Type B pancreatic cell (in vitro differentiated cells): ENCODE data around the gene ORAI3. TPM values are rescaled to one million over a fixed set of nuclear protein-coding genes. Genes with fewer than 3 reads are reported as not detected.

Experiments
- DNase-seq: peaks from one replicate; pipeline ENCODE4 v3.0.0; 2021; ENCODE audit warnings: mixed read lengths; ENCODE audit not compliant: unreplicated experiment; ENCODE audit errors: extremely low spot score
- H3K27ac Mint-ChIP-seq: 2 replicates; pipeline ENCODE4 v1.8.0; 2021; ENCODE audit warnings: mild to moderate bottlenecking, mixed read lengths
- H3K27me3 Mint-ChIP-seq: 2 replicates; pipeline ENCODE4 v1.8.0; 2021; ENCODE audit warnings: mixed read lengths
- H3K36me3 Mint-ChIP-seq: 2 replicates; pipeline ENCODE4 v1.8.0; 2021; ENCODE audit warnings: mixed read lengths
- H3K4me1 Mint-ChIP-seq: one replicate; pipeline ENCODE4 v1.8.0; 2021; ENCODE audit warnings: mixed read lengths; ENCODE audit not compliant: unreplicated experiment
- H3K4me3 Mint-ChIP-seq: 2 replicates; pipeline ENCODE4 v1.8.0; 2021; ENCODE audit warnings: mild to moderate bottlenecking, mixed read lengths
- H3K9me3 Mint-ChIP-seq: 2 replicates; pipeline ENCODE4 v1.8.0; 2021; ENCODE audit warnings: mixed read lengths
- CTCF ChIP-seq: fragments of 200-600 bp; sonication (generic); conservative IDR thresholded peaks from 2 replicates; pipeline ENCODE4 v1.5.0; 2021; ENCODE audit warnings: antibody characterized with exemption, mild to moderate bottlenecking
- total RNA-seq: library from RNA; stranded (reverse); gene quantifications from 2 replicates; pipeline ENCODE4 v1.2.1, GENCODE V29; 2021; ENCODE audit warnings: low replicate concordance

ORAI3 gene
- total RNA-seq, 1 donor from 2014 or later = 18.7 TPM

- peaks cover 20% of the 10 kb centered on the region for H3K4me1 Mint-ChIP-seq
- H3K27me3 Mint-ChIP-seq = no peaks in the 10 kb centered on the region
- peak overlapping the region; percentile 82 for H3K27ac Mint-ChIP-seq
- H3K4me3 Mint-ChIP-seq = peak overlapping the region; percentile 86
- no peak for DNase-seq
- H3K9me3 Mint-ChIP-seq = no peaks in the 10 kb centered on the region
- H3K36me3 Mint-ChIP-seq = no peaks in the 10 kb centered on the region
- no peak for TF ChIP-seq CTCF
Observed at GRCh38 chr16:30924913-30925631, 23.8 kb upstream of the ORAI3 start.

GRCh38 chr16:30925632-30925987, 23.3 kb upstream of the ORAI3 start:
- no peak for DNase-seq
- no peaks in the 10 kb centered on the region for H3K9me3 Mint-ChIP-seq
- peaks cover 2% of the 10 kb centered on the region for H3K36me3 Mint-ChIP-seq
- H3K4me3 Mint-ChIP-seq = peak overlapping the region; percentile 80
- peak overlapping the region; percentile 51 for H3K27ac Mint-ChIP-seq
- H3K27me3 Mint-ChIP-seq = no peaks in the 10 kb centered on the region
- no peak for TF ChIP-seq CTCF
- H3K4me1 Mint-ChIP-seq = peaks cover 20% of the 10 kb centered on the region

- H3K4me1 Mint-ChIP-seq = peaks cover 20% of the 10 kb centered on the region
- H3K27ac Mint-ChIP-seq = peak overlapping the region; percentile 51
- H3K27me3 Mint-ChIP-seq = no peaks in the 10 kb centered on the region
- no peak for TF ChIP-seq CTCF
- no peak for DNase-seq
- peak overlapping the region; percentile 80 for H3K4me3 Mint-ChIP-seq
- peaks cover 4% of the 10 kb centered on the region for H3K36me3 Mint-ChIP-seq
- H3K9me3 Mint-ChIP-seq = no peaks in the 10 kb centered on the region
Observed at GRCh38 chr16:30925995-30926811, 22.7 kb upstream of the ORAI3 start.

DNA sequence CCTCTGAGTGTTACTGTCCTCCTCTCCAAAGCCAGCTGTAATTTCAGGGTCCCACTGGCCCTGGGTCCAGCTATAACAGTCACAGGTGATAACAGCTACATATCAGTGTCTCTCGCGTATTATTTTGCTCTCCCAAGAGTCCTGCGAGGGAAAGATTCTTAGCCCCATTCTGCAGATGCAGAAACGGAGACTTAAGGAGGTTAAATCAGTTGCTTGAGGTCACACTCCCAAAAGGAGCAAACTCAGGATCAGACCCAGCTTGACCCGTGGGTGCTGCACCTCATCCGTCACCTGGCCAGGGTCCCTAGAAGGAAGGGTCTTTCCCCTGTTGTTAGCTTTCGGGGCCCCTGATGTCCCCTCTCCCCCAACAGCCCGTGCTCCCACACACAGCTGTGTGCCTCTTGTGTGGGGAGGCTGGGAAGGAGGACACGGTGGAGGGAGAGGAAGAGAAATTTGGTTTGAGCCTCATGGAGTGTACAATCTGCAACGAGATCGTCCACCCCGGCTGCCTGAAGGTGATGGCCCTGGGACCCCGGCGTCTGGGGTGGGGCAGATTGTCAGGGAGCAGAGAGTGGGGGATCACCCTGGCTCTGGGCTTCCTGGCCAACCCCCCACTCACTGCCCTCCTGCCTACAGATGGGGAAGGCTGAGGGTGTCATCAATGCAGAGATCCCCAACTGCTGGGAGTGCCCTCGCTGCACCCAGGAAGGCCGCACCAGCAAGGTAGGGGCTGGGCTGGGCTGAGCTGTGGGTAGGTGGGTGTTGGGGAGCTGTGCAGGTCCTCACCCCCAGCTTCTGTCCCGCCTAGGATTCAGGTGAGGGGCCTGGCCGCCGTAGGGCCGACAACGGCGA, 21.7 kb upstream of the ORAI3 start:
- TF ChIP-seq CTCF = no peak
- Mint-ChIP-seq H3K9me3 (no peaks in the 10 kb centered on the region), H3K27me3 (no peaks in the 10 kb centered on the region), H3K4me1 (peaks cover 20% of the 10 kb centered on the region), H3K36me3 (peaks cover 4% of the 10 kb centered on the region), H3K4me3 (peak overlapping the region; percentile 61), H3K27ac (peak overlapping the region; percentile 41)
- no peak for DNase-seq

GRCh38 chr16:30927789-30928378, 21.0 kb upstream of the ORAI3 start:
- Mint-ChIP-seq H3K9me3 (no peaks in the 10 kb centered on the region), H3K36me3 (peaks cover 7% of the 10 kb centered on the region), H3K4me3 (peak overlapping the region; percentile 25), H3K27ac (no peak overlapping the region), H3K27me3 (no peaks in the 10 kb centered on the region), H3K4me1 (peaks cover 20% of the 10 kb centered on the region)
- TF ChIP-seq CTCF = no peak
- peak; percentile 76 for DNase-seq
